Transverse colon (tissue), 4 donors: Measurements from ENCODE around the gene ROR1. TPM values are rescaled to one million over a fixed set of nuclear protein-coding genes. Genes with fewer than 3 reads are reported as not detected.
"Not testable (repeated sequence)": the region's sequence is repeated elsewhere in the genome, so short reads cannot be mapped to it uniquely, and the experiment has no call there.

Experiments used
- DNase-seq: peaks from one replicate; pipeline ENCODE4 v3.0.0-alpha.2; 2019
- H3K27ac ChIP-seq, 4 donors: fragments of 200-600 bp; sonication (generic); 2 replicates each; pipeline ENCODE4 v1.5.1; 2016 to 2018; ENCODE audit warnings: inconsistent platforms in 4 of 4
- H3K27me3 ChIP-seq: fragments of 200-600 bp; sonication (generic); 2 replicates; pipeline ENCODE4 v1.5.1; 2017; ENCODE audit warnings: inconsistent platforms
- H3K36me3 ChIP-seq, 4 donors: fragments of 200-600 bp; sonication (generic); 2 replicates each; pipeline ENCODE4 v1.5.1; 2017 to 2019; ENCODE audit warnings: inconsistent platforms in 4 of 4
- H3K4me1 ChIP-seq, 4 donors: fragments of 200-600 bp; sonication (generic); 2 replicates each; pipeline ENCODE4 v1.5.1; 2017 to 2020; ENCODE audit warnings: inconsistent platforms in 4 of 4
- H3K4me3 ChIP-seq, 4 donors: fragments of 200-600 bp; sonication (generic); 1 replicate in 1 of 4; 2 replicates in 3 of 4; pipeline versions ENCODE4 v1.5.1 to v1.6.1; 2017 to 2019; ENCODE audit warnings: inconsistent platforms in 4 of 4
- H3K9me3 ChIP-seq, 2 donors: fragments of 200-600 bp; sonication (generic); 2 replicates each; pipeline ENCODE4 v1.5.1; 2017 to 2019; ENCODE audit warnings: inconsistent platforms in 2 of 2
- EP300 ChIP-seq: sonication (generic); formaldehyde crosslinking; IDR thresholded peaks from one replicate; pipeline ENCODE4 v1.6.1; 2017; ENCODE audit warnings: antibody characterized with exemption, low read depth
- POLR2A ChIP-seq: fragments of 450-650 bp; IDR thresholded peaks from one replicate; pipeline ENCODE4 v1.6.1; 2016; ENCODE audit warnings: antibody characterized with exemption, mild to moderate bottlenecking, moderate library complexity
- POLR2AphosphoS5 ChIP-seq, 3 donors: sonication (generic); formaldehyde crosslinking; IDR thresholded peaks; one replicate each; pipeline ENCODE4 v1.6.1; 2016; ENCODE audit warnings: antibody characterized with exemption in 3 of 3
- WGBS, 2 donors: methylation state at CpG; one replicate each; pipeline ENCODE4 v1.1.5; 2018; ENCODE audit warnings: low coverage in 1 of 2; 5-methylcytosine and 5-hydroxymethylcytosine counted together
- in situ Hi-C, 4 donors: fragments of 200-750 bp; cut with MboI; loops; one replicate each; pipeline versions ENCODE4 v1.15.0 to v1.15.1; 2017; ENCODE audit warnings: low sequenced_read_pairs in 3 of 4, low pct_ligation_motif_present in 1 of 4, low pct_unique_long_range_greater_than_20kb in 1 of 4
- intact Hi-C: fragments of 100-400 bp; cut with DNase I; formaldehyde crosslinking; loops from one replicate; pipeline ENCODE4 v1.15.1; 2023; ENCODE audit warnings: low total_unique reads
- small RNA-seq, 4 donors: library from RNA; depleted of rRNA; stranded (forward); fragments of <200 nt; gene quantifications; one replicate each; pipeline ENCODE3, GENCODE V24; 2016
- total RNA-seq, 4 donors: library from RNA; depleted of rRNA; stranded (reverse); fragments of >200 nt; gene quantifications; one replicate each; pipeline ENCODE4 v1.1.0, GENCODE V29; 2016
- TF ChIP-seq, protein P1 (sequence below), 5 experiments: fragments of 200-600 bp in 3 of 5; fragments of 450-650 bp in 2 of 5; sonication (generic) in 3 of 5; IDR thresholded peaks; 1 replicate in 2 of 5; 2 replicates in 3 of 5; pipeline ENCODE4 v1.5.1; 2016 to 2017; ENCODE audit warnings: antibody characterized with exemption in 5 of 5, inconsistent platforms in 3 of 5, mild to moderate bottlenecking in 2 of 5, moderate library complexity in 1 of 5

The ROR1 gene
- total RNA-seq, 4 donors from 2014 or later = 3.0 to 6.7 (median 4.6) TPM

DNA sequence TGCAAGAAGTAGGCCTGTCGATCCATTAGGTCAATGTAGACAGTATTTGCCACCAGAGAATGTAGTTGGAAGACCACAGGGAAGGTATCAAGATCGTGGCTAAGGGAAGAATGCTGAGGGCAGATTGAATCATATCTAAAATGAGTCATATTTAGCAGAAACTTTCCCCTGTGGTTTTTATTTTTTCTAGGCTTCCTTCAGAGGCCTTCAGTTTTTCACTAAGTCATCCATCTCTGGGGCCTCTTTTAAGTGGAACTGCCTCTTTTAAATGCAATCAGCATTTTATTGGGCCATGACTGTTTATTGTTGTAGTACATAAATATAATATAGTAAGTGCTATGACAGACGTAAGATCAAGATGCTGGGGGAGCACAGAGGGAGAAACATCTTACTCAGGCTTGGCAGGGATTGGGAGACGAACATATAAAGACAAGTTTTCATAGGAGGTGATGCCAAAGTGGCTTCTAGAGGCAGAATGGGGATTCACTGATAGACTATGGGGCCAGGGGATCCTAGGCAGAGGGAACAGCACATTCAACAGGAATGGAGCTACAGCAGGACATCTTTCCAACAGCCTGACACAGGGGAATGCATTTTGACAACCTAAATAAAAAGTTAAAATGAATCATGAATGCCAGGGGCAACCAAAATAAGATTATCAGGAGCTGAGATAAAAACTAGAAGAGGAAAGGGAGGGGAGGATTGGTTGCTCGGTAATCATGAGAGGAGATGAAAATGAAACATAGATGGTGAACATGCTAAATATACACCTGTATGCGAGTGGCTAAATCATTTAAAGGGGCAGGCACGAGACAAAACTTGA lies 449.7 kb downstream of the ROR1 start:
- intact Hi-C loops = no loop called here
- in situ Hi-C loops = no loop called here
- no peak for DNase-seq

DNA sequence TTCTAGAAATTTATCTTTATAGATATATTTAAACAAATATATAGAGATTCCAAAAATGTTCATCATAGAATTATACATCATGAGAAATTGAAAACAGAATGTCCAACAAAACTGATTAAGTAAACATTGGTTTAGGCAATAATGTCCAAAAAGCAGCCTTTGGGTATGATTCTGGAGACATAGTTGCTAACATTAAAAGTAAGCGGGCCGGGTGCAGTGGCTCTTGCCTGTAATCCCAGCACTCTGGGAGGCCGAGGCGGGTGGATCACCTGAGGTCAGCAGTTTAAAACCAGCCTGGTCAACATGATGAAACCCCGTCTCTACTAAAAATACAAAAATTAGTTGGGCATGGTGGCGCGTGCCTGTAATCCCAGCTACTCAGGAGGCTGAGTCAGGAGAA lies 450.4 kb downstream of the ROR1 start:
- H3K4me3 ChIP-seq, intact Hi-C loops, H3K27ac ChIP-seq, H3K4me1 ChIP-seq, H3K27me3 ChIP-seq, H3K9me3 ChIP-seq, H3K36me3 ChIP-seq, DNase-seq, in situ Hi-C loops: not testable (repeated sequence)
- WGBS, 2 donors = 96 to 99% methylated on average over 4 to 7 of the region's 7 CpGs

More for the DNA sequence above, 449.7 kb downstream of the ROR1 start:
- Histone ChIP-seq H3K4me1 (no peaks in the 10 kb centered on the region), H3K27me3 (no peaks in the 10 kb centered on the region), H3K27ac (no peak overlapping the region), H3K4me3 (no peak overlapping the region), H3K9me3 (no peaks in the 10 kb centered on the region), H3K36me3 (no peaks in the 10 kb centered on the region)
- 58 to 60% methylated on average over 6 to 7 of the region's 7 CpGs for WGBS, 2 donors
- TF ChIP-seq, protein P1, sequence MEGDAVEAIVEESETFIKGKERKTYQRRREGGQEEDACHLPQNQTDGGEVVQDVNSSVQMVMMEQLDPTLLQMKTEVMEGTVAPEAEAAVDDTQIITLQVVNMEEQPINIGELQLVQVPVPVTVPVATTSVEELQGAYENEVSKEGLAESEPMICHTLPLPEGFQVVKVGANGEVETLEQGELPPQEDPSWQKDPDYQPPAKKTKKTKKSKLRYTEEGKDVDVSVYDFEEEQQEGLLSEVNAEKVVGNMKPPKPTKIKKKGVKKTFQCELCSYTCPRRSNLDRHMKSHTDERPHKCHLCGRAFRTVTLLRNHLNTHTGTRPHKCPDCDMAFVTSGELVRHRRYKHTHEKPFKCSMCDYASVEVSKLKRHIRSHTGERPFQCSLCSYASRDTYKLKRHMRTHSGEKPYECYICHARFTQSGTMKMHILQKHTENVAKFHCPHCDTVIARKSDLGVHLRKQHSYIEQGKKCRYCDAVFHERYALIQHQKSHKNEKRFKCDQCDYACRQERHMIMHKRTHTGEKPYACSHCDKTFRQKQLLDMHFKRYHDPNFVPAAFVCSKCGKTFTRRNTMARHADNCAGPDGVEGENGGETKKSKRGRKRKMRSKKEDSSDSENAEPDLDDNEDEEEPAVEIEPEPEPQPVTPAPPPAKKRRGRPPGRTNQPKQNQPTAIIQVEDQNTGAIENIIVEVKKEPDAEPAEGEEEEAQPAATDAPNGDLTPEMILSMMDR (IDR thresholded peaks at IDR 0.05) = no peak

DNA sequence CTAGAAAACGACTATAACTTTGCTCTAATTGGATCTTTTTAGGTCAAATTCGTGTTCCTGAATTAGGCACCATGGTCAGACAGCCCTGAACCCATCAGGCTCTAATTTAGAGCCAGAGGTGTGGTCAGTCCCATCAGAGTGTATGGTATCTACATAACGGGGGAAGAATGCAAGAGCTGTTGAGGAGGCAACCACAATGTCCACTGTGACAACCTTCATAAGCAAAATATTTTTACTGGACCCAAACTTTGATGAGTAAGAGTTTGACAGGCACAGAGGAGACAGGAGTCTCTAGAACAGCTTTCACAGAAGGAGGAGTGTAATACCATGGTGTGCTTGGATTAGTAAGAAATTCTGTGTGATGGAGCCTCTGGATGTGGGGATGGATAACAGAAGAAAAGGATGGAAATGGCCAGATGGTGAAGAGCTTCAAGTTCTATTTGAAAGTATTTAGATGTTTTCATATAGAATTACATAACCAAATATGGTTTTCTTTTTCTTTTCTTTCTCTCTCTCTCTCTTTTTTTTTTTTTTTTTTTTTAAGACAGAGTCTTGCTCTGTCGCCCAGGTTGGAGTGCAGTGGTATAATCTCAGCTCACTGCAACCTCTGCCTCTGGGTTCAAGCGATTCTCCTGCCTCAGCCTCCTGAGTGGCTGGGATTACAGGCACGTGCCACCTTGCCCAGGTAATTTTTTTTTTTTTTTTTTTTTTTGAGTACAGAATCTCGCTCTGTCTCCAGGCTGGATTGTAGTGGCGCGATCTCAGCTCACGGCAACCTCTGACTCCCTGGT lies 454.5 kb downstream of the ROR1 start:
- no peak overlapping the region for H3K27ac ChIP-seq
- in situ Hi-C loops (loop anchor here in 3 of 4 donors (25.0 kb wide), 2 partner anchors 541 to 616 kb away; no protein-coding TSS in a partner anchor), intact Hi-C loops (no loop called here)
- 71 to 82% methylated on average over 6 to 10 of the region's 10 CpGs for WGBS, 2 donors
- TF ChIP-seq POLR2AphosphoS5 (IDR thresholded peaks at IDR 0.05) = no peak
- TF ChIP-seq, protein P1 (IDR thresholded peaks at IDR 0.05) = no peak
- no peak for TF ChIP-seq EP300
- TF ChIP-seq POLR2A = no peak
- no peaks in the 10 kb centered on the region for H3K36me3 ChIP-seq
- no peaks in the 10 kb centered on the region for H3K4me1 ChIP-seq
- H3K9me3 ChIP-seq = no peaks in the 10 kb centered on the region
- no peak overlapping the region for H3K4me3 ChIP-seq
- DNase-seq = no peak
- no peaks in the 10 kb centered on the region for H3K27me3 ChIP-seq

DNA sequence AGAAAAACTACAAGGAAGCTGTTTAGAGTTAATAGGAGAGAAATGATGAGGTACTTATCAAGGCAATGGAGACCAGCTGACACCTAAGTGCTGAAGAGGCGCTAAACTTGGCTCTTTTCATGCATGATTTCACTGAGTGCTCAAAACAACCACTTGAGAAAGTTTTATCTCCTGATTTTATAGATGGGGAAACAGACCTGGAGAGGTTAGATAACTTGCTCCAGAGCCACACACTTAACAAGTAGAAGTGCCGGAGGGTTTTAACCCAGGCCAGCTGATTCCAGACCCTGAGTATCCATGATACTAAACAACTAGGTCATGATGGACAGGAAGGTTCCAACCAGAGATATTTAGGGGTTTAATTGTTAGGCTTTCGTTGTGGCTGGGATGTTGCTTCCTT lies 455.5 kb downstream of the ROR1 start:
- no peak for TF ChIP-seq POLR2A
- no peak for TF ChIP-seq EP300
- no peak for TF ChIP-seq POLR2AphosphoS5 (IDR thresholded peaks at IDR 0.05)
- TF ChIP-seq, protein P1 (IDR thresholded peaks at IDR 0.05) = no peak
- Histone ChIP-seq H3K9me3 (no peaks in the 10 kb centered on the region), H3K36me3 (no peaks in the 10 kb centered on the region), H3K27ac (no peak overlapping the region), H3K27me3 (no peaks in the 10 kb centered on the region), H3K4me1 (no peaks in the 10 kb centered on the region), H3K4me3 (no peak overlapping the region)
- no peak for DNase-seq
- intact Hi-C loops = no loop called here
- in situ Hi-C loops = loop anchor here in 3 of 4 donors (25.0 kb wide), 2 partner anchors 542 to 617 kb away; no protein-coding TSS in a partner anchor
- WGBS, 2 donors = 71 to 81% methylated on average over 1 to 3 of the region's 3 CpGs

Small RNAs within 50 kb of the gene (small RNA-seq; reads per million reads assigned to genes)
- 0 reads per million in 4 donors for gene RF00019
- 0 reads per million in 4 donors for gene RNU6-809P

Other genes starting within 250 kb of the ROR1 start
- gene PGM1, start 180.6 kb upstream of the ROR1 start, total RNA-seq = 100 to 1,000 TPM in 2 of 4 donors, 10 to 100 TPM in 2; 45.0 to 144 (median 103) TPM